GM10248 (cell line): ENCODE measurements around the gene EYA2.

Experiments
- CTCF ChIA-PET: fragments of 300-600 bp; sonication (Branson Sonifier 250); formaldehyde crosslinking; extraction: SDS; loops from one replicate; lab custom pipeline; 2021; ENCODE audit warnings: antibody characterized with exemption; lab: Yijun Ruan, JAX
- POLR2A ChIA-PET: fragments of 350-650 bp; sonication (Branson Sonifier 250); formaldehyde crosslinking; extraction: SDS; loops from one replicate; lab custom pipeline; 2020; ENCODE audit warnings: antibody characterized with exemption; lab: Yijun Ruan, JAX
- DNase-seq: peaks from one replicate; pipeline ENCODE4 v3.0.0; 2012; ENCODE audit errors: extremely low spot score
- TF ChIP-seq, protein P1 (sequence below): IDR thresholded peaks from 2 replicates; pipeline ENCODE4 v1.5.1; 2012; ENCODE audit warnings: mild to moderate bottlenecking, low read depth; ENCODE audit errors: extremely low read depth, missing control alignments, control extremely low read depth

Gene EYA2

DNA sequence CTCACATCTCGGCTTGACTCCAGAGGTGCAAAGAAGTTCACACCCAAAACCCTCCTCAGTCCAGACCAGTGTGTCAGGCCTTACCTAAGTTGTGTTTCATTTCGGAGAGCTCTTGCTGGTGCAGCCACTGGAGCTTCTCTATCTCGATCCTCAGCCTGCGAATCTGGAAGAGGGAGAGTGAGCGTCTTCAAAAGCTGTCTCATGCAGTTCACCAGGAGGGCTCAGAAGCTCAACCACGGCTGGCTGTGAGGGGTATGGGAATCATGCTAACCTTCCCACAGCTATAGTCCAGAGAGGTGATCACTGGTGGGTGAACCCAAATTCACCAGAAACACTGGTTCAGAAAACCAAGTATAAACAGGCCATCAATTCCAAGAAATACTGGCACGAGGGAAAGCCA lies 332.5 kb downstream of the EYA2 start:
- ChIA-PET CTCF (interaction anchor here (1.0 to 2.9 kb wide), 7 partner anchors 10 to 156 kb away, joined by 3 to 11 read pairs (median 4); no protein-coding TSS in a partner anchor), POLR2A (no interaction called here)
- TF ChIP-seq, protein P1, sequence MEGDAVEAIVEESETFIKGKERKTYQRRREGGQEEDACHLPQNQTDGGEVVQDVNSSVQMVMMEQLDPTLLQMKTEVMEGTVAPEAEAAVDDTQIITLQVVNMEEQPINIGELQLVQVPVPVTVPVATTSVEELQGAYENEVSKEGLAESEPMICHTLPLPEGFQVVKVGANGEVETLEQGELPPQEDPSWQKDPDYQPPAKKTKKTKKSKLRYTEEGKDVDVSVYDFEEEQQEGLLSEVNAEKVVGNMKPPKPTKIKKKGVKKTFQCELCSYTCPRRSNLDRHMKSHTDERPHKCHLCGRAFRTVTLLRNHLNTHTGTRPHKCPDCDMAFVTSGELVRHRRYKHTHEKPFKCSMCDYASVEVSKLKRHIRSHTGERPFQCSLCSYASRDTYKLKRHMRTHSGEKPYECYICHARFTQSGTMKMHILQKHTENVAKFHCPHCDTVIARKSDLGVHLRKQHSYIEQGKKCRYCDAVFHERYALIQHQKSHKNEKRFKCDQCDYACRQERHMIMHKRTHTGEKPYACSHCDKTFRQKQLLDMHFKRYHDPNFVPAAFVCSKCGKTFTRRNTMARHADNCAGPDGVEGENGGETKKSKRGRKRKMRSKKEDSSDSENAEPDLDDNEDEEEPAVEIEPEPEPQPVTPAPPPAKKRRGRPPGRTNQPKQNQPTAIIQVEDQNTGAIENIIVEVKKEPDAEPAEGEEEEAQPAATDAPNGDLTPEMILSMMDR: no peak
- DNase-seq: no peak

DNA sequence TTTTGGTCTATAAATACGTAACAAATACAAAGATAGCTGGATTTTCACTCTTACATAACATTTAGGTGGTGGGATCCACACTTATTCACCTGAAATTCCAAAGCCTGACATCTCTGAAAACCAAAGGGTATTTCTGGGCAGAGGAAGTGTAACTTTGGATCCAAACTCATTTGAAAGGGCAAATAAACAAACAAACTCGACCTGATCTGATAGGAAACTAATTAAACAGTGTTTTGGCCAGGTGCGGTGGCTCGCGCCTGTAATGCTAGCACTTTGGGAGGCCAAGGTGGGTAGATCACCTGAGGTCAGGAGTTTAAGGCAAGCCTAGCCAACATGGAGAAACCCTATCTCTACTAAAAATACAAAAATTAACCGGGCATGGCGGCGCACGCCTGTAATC lies 332.9 kb downstream of the EYA2 start:
- DNase-seq: no peak
- ChIA-PET CTCF (interaction anchor here (1.0 to 2.9 kb wide), 6 partner anchors 10 to 156 kb away, joined by 3 to 11 read pairs (median 4); no protein-coding TSS in a partner anchor), POLR2A (no interaction called here)
- TF ChIP-seq, protein P1: no peak

DNA sequence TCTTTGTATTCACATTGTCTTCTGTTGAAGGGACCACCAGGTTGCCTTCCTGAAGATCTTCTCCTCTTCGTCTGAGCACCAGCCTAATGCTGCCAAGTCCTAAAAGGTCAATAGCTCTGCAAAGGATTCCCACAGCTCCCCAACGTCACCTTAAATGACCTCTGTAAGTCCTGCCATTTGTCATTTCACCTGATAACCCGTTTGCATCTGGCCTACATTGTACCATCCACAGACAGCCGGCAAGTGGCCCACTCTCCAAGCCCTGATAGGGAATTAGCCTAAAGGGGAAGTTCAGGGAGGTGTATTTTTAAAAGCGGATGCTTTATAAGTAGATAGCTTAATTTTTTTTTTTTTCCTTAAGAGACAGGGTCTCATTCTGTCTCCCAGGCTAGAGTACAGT lies 334.0 kb downstream of the EYA2 start:
- no peak for DNase-seq
- TF ChIP-seq, protein P1: no peak
- ChIA-PET POLR2A (no interaction called here), CTCF (interaction anchor here (0.8 to 3.2 kb wide), 6 partner anchors 8 to 156 kb away, joined by 3 to 11 read pairs (median 7); no protein-coding TSS in a partner anchor)

DNA sequence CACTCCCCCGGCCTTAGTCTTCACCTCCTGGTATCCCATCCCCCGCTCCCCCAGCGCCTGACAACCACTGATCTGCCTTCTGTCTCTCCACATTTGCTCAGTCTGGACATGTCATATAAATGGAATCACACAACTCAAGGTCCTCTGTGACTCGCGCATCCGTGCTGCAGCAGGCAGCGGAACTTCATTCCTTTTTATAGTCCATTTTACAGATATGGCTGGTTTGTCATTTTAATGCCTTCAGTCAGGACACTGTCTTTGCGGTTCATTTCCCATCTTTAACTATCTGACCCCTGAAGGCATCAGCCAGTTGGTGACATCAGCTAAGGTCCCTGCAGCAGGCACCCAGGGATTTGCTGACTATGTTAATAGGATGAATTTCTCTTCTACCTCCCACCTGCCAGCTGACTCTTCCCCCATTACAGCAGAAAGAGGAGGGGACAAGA lies 336.2 kb downstream of the EYA2 start:
- ChIA-PET POLR2A (interaction anchor here (0.5 kb wide), 1 partner anchor 330 kb away, joined by 4 read pairs; no protein-coding TSS in a partner anchor), CTCF (interaction anchor here (3.2 kb wide), 1 partner anchor 153 kb away, joined by 11 read pairs; no protein-coding TSS in a partner anchor)
- DNase-seq: no peak
- TF ChIP-seq, protein P1: no peak

DNA sequence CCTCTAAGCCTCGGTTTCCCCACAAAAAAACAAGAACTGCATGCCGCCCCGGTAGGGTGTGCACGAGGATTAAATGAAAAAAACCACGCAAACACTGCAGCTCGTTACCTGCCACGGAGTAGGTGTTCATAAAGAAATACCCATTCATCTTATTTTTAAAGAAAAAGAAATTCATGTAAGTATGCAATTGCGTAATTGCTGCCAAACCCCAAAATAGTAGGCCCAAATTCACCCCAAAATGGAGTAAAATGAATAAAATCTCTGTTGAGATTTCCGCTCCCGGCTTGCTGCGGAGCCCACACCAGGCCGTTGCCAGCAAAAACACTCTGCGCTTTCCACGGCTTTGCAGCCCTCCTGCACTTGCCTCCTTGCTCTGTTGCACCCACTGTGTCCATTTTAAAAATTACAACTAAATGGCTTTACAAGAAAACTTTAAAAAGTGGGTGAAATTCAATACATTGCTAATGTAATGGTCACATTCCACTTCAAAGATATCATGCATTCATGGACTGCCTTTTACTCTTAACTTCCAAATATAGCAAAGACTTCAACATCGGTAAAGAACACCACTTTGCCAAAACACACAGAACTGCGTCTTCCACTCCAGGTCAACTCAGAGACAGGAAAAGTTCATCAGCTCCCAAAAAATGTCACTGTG lies 336.9 kb downstream of the EYA2 start:
- no peak for DNase-seq
- TF ChIP-seq, protein P1: no peak
- ChIA-PET POLR2A (interaction anchor here (0.5 kb wide), 1 partner anchor 330 kb away, joined by 4 read pairs; no protein-coding TSS in a partner anchor), CTCF (interaction anchor here (1.1 to 3.2 kb wide), 3 partner anchors 14 to 153 kb away, joined by 3 to 11 read pairs (median 11); no protein-coding TSS in a partner anchor)

DNA sequence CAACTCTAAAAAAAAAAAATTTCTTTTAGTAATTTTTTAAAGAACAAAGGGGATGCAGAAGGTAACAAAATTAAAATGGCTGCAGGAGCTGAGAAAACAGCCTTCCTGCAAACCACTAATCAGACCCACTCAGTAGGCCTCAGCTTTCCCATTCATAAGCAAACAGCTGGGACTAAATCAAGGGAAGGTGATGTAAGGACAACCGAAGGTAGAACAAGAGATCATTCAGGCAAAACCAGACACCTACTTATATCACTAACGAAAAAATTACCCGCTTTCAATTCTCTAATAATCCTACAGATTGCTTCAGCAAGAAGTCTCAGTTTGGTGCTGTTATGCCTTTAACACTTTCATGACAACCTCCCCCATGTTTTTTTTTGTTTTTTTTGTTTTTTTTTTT lies 337.9 kb downstream of the EYA2 start:
- POLR2A ChIA-PET: no interaction called here
- TF ChIP-seq, protein P1: no peak
- DNase-seq: no peak
- CTCF ChIA-PET: interaction anchor here (1.1 to 1.6 kb wide), 3 partner anchors 8 to 152 kb away, joined by 3 to 11 read pairs (median 4); no protein-coding TSS in a partner anchor
